Left ventricle myocardium superior (tissue), 1 donor: ENCODE data around the gene PDGFD. TPM values are rescaled to one million over a fixed set of nuclear protein-coding genes. Genes with fewer than 3 reads are reported as not detected.

Experiments
- ATAC-seq: fragments of 200-7000 bp; cut with Tn5 transposase; one replicate; pipeline ENCODE4 v1.9.1; 2020; ENCODE audit warnings: mild to moderate bottlenecking, moderate library complexity
- DNase-seq: peaks from one replicate; pipeline ENCODE4 v3.0.0-alpha.2; 2020
- intact Hi-C: fragments of 100-400 bp; cut with micrococcal nuclease; formaldehyde crosslinking; loops from one replicate; pipeline ENCODE4 v1.11.0; 2022
- total RNA-seq: library from RNA; stranded (reverse); fragmentation: NEBNext Ultra II Directional; extraction: Animal tissue kit (Norgen Biotek cat#: 25700); gene quantifications from one replicate; pipeline ENCODE4 v1.2.1, GENCODE V29; 2021
- donor health status: DM: no; HTN: yes; CAD: no; lungs with severe emphysema.

The PDGFD gene
- total RNA-seq, 1 donor from 2014 or later = 9.8 TPM

GRCh38 chr11:103880968-103881367, 283.0 kb downstream of the PDGFD start:
- ATAC-seq = no peak
- intact Hi-C loops = no loop called here

GRCh38 chr11:103878646-103879045, 285.3 kb downstream of the PDGFD start:
- ATAC-seq (no peak), DNase-seq (no peak)
- intact Hi-C loops = no loop called here

More at GRCh38 chr11:103880968-103881367, 283.0 kb downstream of the PDGFD start:
- no peak for DNase-seq

GRCh38 chr11:103877221-103877620, 286.7 kb downstream of the PDGFD start:
- no peak for DNase-seq
- intact Hi-C loops = no loop called here
- no peak for ATAC-seq

GRCh38 chr11:103875855-103876510, 288.0 kb downstream of the PDGFD start:
- DNase-seq (no peak), ATAC-seq (no peak)
- intact Hi-C loops = no loop called here

- no peak for ATAC-seq
- DNase-seq = no peak
- intact Hi-C loops = no loop called here
Measured at GRCh38 chr11:103872748-103873147, 291.2 kb downstream of the PDGFD start.

DNA sequence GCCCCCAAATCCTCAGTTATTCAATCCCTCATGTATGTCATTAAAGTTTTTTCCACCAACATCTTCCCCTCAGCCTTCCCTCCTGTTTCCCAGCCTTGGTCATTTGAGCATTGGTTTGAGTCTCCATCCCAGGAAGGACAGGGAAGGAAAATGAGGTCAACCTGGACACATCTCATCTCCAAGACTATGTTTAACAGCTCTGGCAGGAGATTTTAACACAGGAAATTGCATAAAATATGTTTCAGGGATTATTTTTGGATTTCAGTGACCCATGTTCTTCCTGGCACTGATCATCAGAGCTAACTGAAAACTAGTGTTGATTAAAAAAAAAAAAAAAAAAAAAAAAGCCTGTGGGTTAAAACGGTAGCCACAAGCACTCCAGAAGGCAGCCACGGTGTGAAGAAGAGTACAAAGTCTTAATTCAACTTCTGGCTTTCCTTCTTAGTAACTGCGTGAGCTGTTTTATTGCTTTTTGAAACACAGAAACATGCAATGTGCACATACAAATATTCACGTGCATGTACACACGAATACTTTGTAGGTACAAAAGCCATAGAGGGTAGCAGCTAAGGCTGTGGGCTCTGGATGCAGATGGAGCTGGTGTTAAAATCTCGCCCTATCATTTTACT, 291.9 kb downstream of the PDGFD start:
- peak; percentile 69 for ATAC-seq
- intact Hi-C loops = no loop called here
- no peak for DNase-seq

DNA sequence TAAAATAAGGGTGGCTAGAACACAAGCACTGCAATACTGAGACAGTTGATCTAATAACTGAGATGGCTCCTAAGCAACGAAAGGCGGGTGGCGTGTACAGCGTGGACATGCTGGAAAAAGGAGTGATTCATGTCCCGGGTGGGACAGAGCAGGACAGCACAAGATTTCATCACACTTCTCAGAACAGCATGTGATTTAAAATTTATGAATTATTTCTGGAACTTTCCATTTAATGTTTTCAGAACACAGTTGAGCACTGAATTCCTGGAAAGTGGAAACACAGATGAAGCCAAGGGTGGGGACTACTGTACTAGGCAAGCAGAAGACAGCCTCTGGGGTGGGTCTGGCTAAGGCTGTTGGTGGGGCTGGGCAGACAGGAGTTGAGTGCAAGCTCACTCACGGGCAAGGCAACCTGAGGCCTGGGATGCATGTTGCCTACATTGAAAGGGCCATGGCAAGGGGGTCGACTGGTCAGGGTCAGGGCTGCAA, 293.1 kb downstream of the PDGFD start:
- intact Hi-C loops = no loop called here
- DNase-seq = peak; percentile 65
- ATAC-seq = peak; percentile 94

- DNase-seq = no peak
- intact Hi-C loops = no loop called here
- ATAC-seq = no peak
Measured at GRCh38 chr11:103867481-103867880, 296.5 kb downstream of the PDGFD start.

GRCh38 chr11:103863497-103863896, 300.4 kb downstream of the PDGFD start:
- ATAC-seq = no peak
- intact Hi-C loops = no loop called here
- DNase-seq = no peak

DNA sequence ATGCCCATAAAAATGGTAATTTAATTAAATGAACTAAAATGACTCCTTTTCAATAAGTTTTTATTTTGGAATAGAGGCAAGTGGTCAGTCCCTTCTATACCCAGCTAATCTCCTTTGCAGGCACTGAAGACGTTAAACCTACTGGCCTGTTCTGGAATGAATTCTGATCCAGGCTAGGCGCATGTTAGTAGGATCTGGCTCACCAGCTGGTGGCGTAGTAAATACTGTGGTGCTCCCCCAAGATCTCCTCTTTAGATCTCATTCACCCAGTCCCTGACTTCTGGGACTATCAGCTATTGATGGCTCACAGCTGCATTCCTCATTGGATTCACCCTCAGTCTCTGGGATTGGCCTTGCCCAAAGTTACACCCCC, 301.2 kb downstream of the PDGFD start:
- ATAC-seq = no peak
- DNase-seq = no peak

GRCh38 chr11:103862094-103862801, 301.7 kb downstream of the PDGFD start:
- ATAC-seq = no peak
- intact Hi-C loops = no loop called here

More for the DNA sequence above, 301.2 kb downstream of the PDGFD start:
- intact Hi-C loops = no loop called here

More at GRCh38 chr11:103862094-103862801, 301.7 kb downstream of the PDGFD start:
- DNase-seq = no peak

Other genes starting within 250 kb of the PDGFD start
- not detected for gene DDI1, start 127.5 kb downstream of the PDGFD start, total RNA-seq